Fibroblast of lung (primary cell): ENCODE results near the gene APEX1. TPM values are rescaled to one million over a fixed set of nuclear protein-coding genes. Genes with fewer than 3 reads are reported as not detected.

Experiments used
- polyA plus RNA-seq, 2 donors: library from polyadenylated mRNA; depleted of rRNA in 1 of 2; stranded (reverse) in 1 of 2; unstranded in 1 of 2; fragments of >200 nt; gene quantifications; 2 replicates each; pipeline ENCODE4 v1.2.1, GENCODE V29; 2011 to 2012; ENCODE audit warnings: missing spikeins in 1 of 2
- total RNA-seq: library from RNA; depleted of rRNA; stranded (reverse); fragments of >200 nt; gene quantifications from 2 replicates; pipeline ENCODE4 v1.2.1, GENCODE V29; 2014

The APEX1 gene
- total and polyA plus RNA-seq, 2 donors (not counting 1 experiment from before 2014, with no cell fraction given): 66.6 to 187 TPM

Other genes starting within 250 kb of the APEX1 start
- gene OR11H6, start 231.5 kb upstream of the APEX1 start, total RNA-seq: not detected in 2 replicates
- not detected in 2 replicates for gene OR11H6, start 231.5 kb upstream of the APEX1 start, polyA plus RNA-seq
- not detected in 2 replicates for gene OR11H7, start 226.2 kb upstream of the APEX1 start, total RNA-seq
- gene OR11H7, start 226.2 kb upstream of the APEX1 start, polyA plus RNA-seq: not detected in 2 replicates
- gene OR11H4, start 215.9 kb upstream of the APEX1 start, total RNA-seq: not detected in 2 replicates
- not detected in 2 replicates for gene OR11H4, start 215.9 kb upstream of the APEX1 start, polyA plus RNA-seq
- gene TTC5, start 149.3 kb upstream of the APEX1 start, total RNA-seq: 20.0 and 22.0 TPM in 2 replicates
- 20.3 and 22.4 TPM in 2 replicates for gene TTC5, start 149.3 kb upstream of the APEX1 start, polyA plus RNA-seq
- gene CCNB1IP1, start 121.9 kb upstream of the APEX1 start, total RNA-seq: 77.5 and 110 TPM in 2 replicates
- 33.3 and 48.5 TPM in 2 replicates for gene CCNB1IP1, start 121.9 kb upstream of the APEX1 start, polyA plus RNA-seq
- gene PARP2, start 111.6 kb upstream of the APEX1 start, total RNA-seq: 5.6 and 6.6 TPM in 2 replicates
- gene PARP2, start 111.6 kb upstream of the APEX1 start, polyA plus RNA-seq: 16.9 and 28.7 TPM in 2 replicates
- 15.2 and 21.6 TPM in 2 replicates for gene TEP1, start 41.7 kb upstream of the APEX1 start, total RNA-seq
- 7.4 and 10.5 TPM in 2 replicates for gene TEP1, start 41.7 kb upstream of the APEX1 start, polyA plus RNA-seq
- 0.26 and 1.5 TPM in 2 replicates for gene KLHL33, start 19.1 kb upstream of the APEX1 start, total RNA-seq
- gene KLHL33, start 19.1 kb upstream of the APEX1 start, polyA plus RNA-seq: 0.09 and 0.17 TPM in 2 replicates
- gene OSGEP, start 414 bp upstream of the APEX1 start, total RNA-seq: 29.5 and 34.0 TPM in 2 replicates
- 18.1 and 26.2 TPM in 2 replicates for gene OSGEP, start 414 bp upstream of the APEX1 start, polyA plus RNA-seq
- gene PIP4P1, start 6.2 kb downstream of the APEX1 start, total RNA-seq: 24.7 and 30.9 TPM in 2 replicates
- gene PIP4P1, start 6.2 kb downstream of the APEX1 start, polyA plus RNA-seq: 34.9 and 39.5 TPM in 2 replicates
- 4.4 and 6.9 TPM in 2 replicates for gene PNP, start 14.2 kb downstream of the APEX1 start, total RNA-seq
- gene PNP, start 14.2 kb downstream of the APEX1 start, polyA plus RNA-seq: 25.7 and 54.5 TPM in 2 replicates
- gene RNASE10, start 50.3 kb downstream of the APEX1 start, total RNA-seq: not detected in 2 replicates
- not detected in 2 replicates for gene RNASE10, start 50.3 kb downstream of the APEX1 start, polyA plus RNA-seq
- not detected in 2 replicates for gene RNASE9, start 105.8 kb downstream of the APEX1 start, total RNA-seq
- not detected in 2 replicates for gene RNASE9, start 105.8 kb downstream of the APEX1 start, polyA plus RNA-seq
- not detected in 2 replicates for gene RNASE11, start 132.8 kb downstream of the APEX1 start, total RNA-seq
- gene RNASE11, start 132.8 kb downstream of the APEX1 start, polyA plus RNA-seq: not detected in 2 replicates
- gene RNASE12, start 136.2 kb downstream of the APEX1 start, total RNA-seq: not detected in 2 replicates
- not detected in 2 replicates for gene RNASE12, start 136.2 kb downstream of the APEX1 start, polyA plus RNA-seq
- not detected in 2 replicates for gene OR6S1, start 186.5 kb downstream of the APEX1 start, total RNA-seq
- not detected in 2 replicates for gene OR6S1, start 186.5 kb downstream of the APEX1 start, polyA plus RNA-seq
- 20.0 and 22.1 TPM in 2 replicates for gene RNASE4, start 229.3 kb downstream of the APEX1 start, total RNA-seq
- 25.0 and 43.9 TPM in 2 replicates for gene RNASE4, start 229.3 kb downstream of the APEX1 start, polyA plus RNA-seq
- gene ANG, start 233.5 kb downstream of the APEX1 start, total RNA-seq: 5.1 and 6.4 TPM in 2 replicates
- gene ANG, start 233.5 kb downstream of the APEX1 start, polyA plus RNA-seq: 3.9 and 7.3 TPM in 2 replicates